PC-3 (cell line): ENCODE measurements around the gene DHDH. TPM values are rescaled to one million over a fixed set of nuclear protein-coding genes. Genes with fewer than 3 reads are reported as not detected.

Experiments
- ATAC-seq: fragments of 200-7000 bp; cut with Tn5 transposase; 2 replicates; pipeline ENCODE4 v1.9.1; 2020; ENCODE audit warnings: mild to moderate bottlenecking, moderate library complexity
- BruUV-seq: library from RNA; stranded (reverse); fragments of 400-500 nt; replicated peaks from 2 replicates; lab custom pipeline; 2021; lab: Mats Ljungman, UMichigan
- CTCF ChIA-PET: fragments of 300-600 bp; sonication (Branson Sonifier 250); formaldehyde crosslinking; loops from one replicate; lab custom pipeline; 2022; ENCODE audit warnings: antibody characterized with exemption; lab: Charles Lee
- POLR2A ChIA-PET: fragments of 300-600 bp; sonication (Branson Sonifier 250); formaldehyde crosslinking; loops from one replicate; lab custom pipeline; 2022; ENCODE audit warnings: antibody characterized with exemption; ENCODE audit not compliant: unreplicated experiment; lab: Charles Lee
- DNase-seq: peaks from one replicate; pipeline ENCODE4 v3.0.0-alpha.2; 2015
- H2AFZ ChIP-seq: fragments of 300-600 bp; sonication (generic); 2 replicates; pipeline ENCODE4 v1.6.0; 2016; ENCODE audit warnings: antibody characterized with exemption, low read length
- H3F3A ChIP-seq: fragments of 300-600 bp; sonication (generic); one replicate; pipeline ENCODE4 v1.6.0; 2017; ENCODE audit warnings: antibody characterized with exemption, low read length, control low read depth, mild to moderate bottlenecking; ENCODE audit not compliant: unreplicated experiment
- H3K27ac ChIP-seq: fragments of 300-600 bp; sonication (generic); 2 replicates; pipeline ENCODE4 v1.5.1; 2016; ENCODE audit warnings: mild to moderate bottlenecking, low read length
- H3K27me3 ChIP-seq: fragments of 300-600 bp; sonication (generic); 2 replicates; pipeline ENCODE4 v1.6.1; 2016; ENCODE audit warnings: low read length, mixed read lengths
- H3K36me3 ChIP-seq: fragments of 300-600 bp; sonication (generic); 2 replicates; pipeline ENCODE4 v1.6.1; 2016; ENCODE audit warnings: low read depth, mixed run types, low read length, mixed read lengths
- H3K4me1 ChIP-seq: fragments of 300-600 bp; sonication (generic); 2 replicates; pipeline ENCODE4 v1.5.1; 2016; ENCODE audit warnings: low read length; ENCODE audit not compliant: insufficient read depth
- H3K4me2 ChIP-seq: fragments of 300-600 bp; sonication (generic); 2 replicates; pipeline ENCODE4 v1.6.0; 2016; ENCODE audit warnings: low read length
- H3K4me3 ChIP-seq: fragments of 300-600 bp; sonication (generic); 2 replicates; pipeline ENCODE4 v1.5.1; 2016; ENCODE audit warnings: mild to moderate bottlenecking, low read length, mixed read lengths
- H3K79me2 ChIP-seq: fragments of 300-600 bp; sonication (generic); 2 replicates; pipeline ENCODE4 v1.6.1; 2017; ENCODE audit warnings: low read length, mixed read lengths
- H3K9ac ChIP-seq: fragments of 300-600 bp; sonication (generic); 2 replicates; pipeline ENCODE4 v1.6.0; 2016; ENCODE audit warnings: mild to moderate bottlenecking, low read length
- H3K9me2 ChIP-seq: fragments of 300-600 bp; sonication (generic); replicated peaks from 2 replicates; pipeline ENCODE4 v1.6.1; 2016; ENCODE audit warnings: mixed run types, low read length, mixed read lengths
- H3K9me3 ChIP-seq: fragments of 300-600 bp; sonication (generic); 2 replicates; pipeline ENCODE4 v1.6.1; 2016; ENCODE audit warnings: low read length, mixed read lengths
- H4K20me1 ChIP-seq: fragments of 300-600 bp; sonication (generic); 2 replicates; pipeline ENCODE4 v1.6.1; 2016; ENCODE audit warnings: low read length, mixed read lengths
- EZH2 ChIP-seq: fragments of 300-600 bp; sonication (generic); IDR thresholded peaks from one replicate; pipeline ENCODE4 v1.6.1; 2017; ENCODE audit warnings: antibody characterized with exemption, mild to moderate bottlenecking, low read length; ENCODE audit not compliant: unreplicated experiment
- EZH2phosphoT487 ChIP-seq: fragments of 300-600 bp; sonication (generic); IDR thresholded peaks from 2 replicates; pipeline ENCODE4 v1.6.1; 2018; ENCODE audit warnings: mild to moderate bottlenecking, antibody characterized with exemption, low read length, borderline replicate concordance
- intact Hi-C: fragments of 100-400 bp; cut with micrococcal nuclease; formaldehyde crosslinking; loops from 2 replicates; pipeline ENCODE4 v1.9.0; 2023
- total RNA-seq: library from RNA; depleted of rRNA; stranded (reverse); fragments of >200 nt; gene quantifications from 2 replicates; pipeline ENCODE4 v1.2.3, GENCODE V29; 2014
- TF ChIP-seq, protein P1 (sequence below): fragments of 300-600 bp; sonication (generic); conservative IDR thresholded peaks from 2 replicates; pipeline ENCODE4 v1.5.1; 2017; ENCODE audit warnings: antibody characterized with exemption, low read depth, mild to moderate bottlenecking, low read length

The DHDH gene
- total RNA-seq, 1 experiment from 2014 or later: 1.8 TPM

DNA sequence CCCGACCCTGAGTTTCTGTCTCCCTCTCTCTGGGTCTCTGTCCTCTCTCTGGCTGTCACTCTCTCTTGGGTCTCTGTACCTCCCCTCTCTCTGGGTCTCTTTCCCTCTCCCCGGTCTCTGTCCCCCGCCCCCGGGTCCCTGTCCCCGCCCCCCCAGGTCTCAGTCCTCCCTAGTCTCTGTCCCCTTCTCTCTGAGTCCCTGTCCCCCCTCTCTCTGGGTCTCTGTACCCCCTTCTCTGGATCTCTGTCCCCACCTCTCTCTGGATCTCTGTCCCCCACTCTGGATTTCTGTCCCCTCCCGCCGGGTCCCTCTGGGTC is 29.3 kb downstream of the DHDH start:
- BruUV-seq: no TSS peak
- TF ChIP-seq EZH2: no peak
- TF ChIP-seq, protein P1, sequence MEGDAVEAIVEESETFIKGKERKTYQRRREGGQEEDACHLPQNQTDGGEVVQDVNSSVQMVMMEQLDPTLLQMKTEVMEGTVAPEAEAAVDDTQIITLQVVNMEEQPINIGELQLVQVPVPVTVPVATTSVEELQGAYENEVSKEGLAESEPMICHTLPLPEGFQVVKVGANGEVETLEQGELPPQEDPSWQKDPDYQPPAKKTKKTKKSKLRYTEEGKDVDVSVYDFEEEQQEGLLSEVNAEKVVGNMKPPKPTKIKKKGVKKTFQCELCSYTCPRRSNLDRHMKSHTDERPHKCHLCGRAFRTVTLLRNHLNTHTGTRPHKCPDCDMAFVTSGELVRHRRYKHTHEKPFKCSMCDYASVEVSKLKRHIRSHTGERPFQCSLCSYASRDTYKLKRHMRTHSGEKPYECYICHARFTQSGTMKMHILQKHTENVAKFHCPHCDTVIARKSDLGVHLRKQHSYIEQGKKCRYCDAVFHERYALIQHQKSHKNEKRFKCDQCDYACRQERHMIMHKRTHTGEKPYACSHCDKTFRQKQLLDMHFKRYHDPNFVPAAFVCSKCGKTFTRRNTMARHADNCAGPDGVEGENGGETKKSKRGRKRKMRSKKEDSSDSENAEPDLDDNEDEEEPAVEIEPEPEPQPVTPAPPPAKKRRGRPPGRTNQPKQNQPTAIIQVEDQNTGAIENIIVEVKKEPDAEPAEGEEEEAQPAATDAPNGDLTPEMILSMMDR: no peak
- no peak for TF ChIP-seq EZH2phosphoT487
- no peaks in the 10 kb centered on the region for H3K27me3 ChIP-seq
- H3K36me3 ChIP-seq: peaks cover 7% of the 10 kb centered on the region; the same call in 1 of the 2 replicates
- peaks cover 31% of the 10 kb centered on the region for H3K4me1 ChIP-seq
- no peak overlapping the region for H3K9ac ChIP-seq
- H2AFZ ChIP-seq: no peak overlapping the region
- H4K20me1 ChIP-seq: 0 out of 2 replicates have a peak, but pooled peaks cover 5% of the 10 kb centered on the region
- H3K9me3 ChIP-seq: no peaks in the 10 kb centered on the region
- no peaks in the 10 kb centered on the region for H3K9me2 ChIP-seq
- no peak for ATAC-seq
- ChIA-PET POLR2A (no interaction called here), CTCF (no interaction called here)
- DNase-seq: no peak
- no peak overlapping the region for H3K4me2 ChIP-seq
- peaks cover 5% of the 10 kb centered on the region for H3F3A ChIP-seq
- H3K27ac ChIP-seq: no peak overlapping the region
- peaks cover 14% of the 10 kb centered on the region for H3K79me2 ChIP-seq
- intact Hi-C loops: no loop called here
- no peak overlapping the region for H3K4me3 ChIP-seq

DNA sequence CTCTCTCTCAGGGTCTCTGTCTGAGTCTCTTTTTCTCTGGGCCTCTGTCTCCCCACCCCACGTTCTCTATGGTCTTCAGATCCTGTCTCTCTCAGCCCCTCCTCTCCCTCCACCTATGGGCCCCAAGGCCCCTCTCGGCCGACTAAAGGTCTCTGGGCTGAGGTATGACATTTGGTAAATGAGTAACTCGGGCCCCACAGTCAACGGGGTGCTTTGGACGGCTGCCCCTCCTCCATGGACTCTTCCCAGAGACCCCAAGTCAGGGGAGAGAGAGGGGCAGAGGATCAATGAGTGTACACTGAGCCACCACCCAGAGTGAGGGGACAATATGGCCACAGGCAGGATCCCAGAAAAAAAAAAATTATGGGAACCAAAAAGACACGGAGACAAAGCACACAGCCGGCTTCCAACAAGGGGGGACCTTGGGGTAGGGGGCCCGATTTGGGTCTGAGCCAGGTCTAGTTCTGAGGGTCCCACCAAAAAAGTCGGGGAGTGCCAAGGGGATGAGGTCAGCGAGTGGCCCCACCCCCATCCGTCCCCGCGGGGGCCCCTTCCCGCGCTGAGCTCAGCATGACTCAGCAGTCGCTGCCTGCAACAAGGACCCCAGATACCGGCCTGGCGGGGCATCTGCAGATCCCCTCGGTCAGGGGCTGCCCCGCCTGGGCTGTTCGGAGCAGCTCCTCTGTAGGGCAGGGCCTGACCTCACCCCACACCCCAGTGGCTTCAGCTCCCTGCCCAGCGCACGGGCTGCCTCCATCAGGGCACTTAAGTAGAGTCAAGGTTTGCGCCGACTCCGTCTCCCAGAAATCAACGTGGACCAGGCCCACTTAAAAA is 30.1 kb downstream of the DHDH start:
- CTCF ChIA-PET: no interaction called here
- BruUV-seq: no TSS peak
- Histone ChIP-seq H3K4me2 (peak overlapping the region; percentile 40), H3K27ac (peak overlapping the region; percentile 80), H3K4me1 (peaks cover 31% of the 10 kb centered on the region), H3F3A (peaks cover 5% of the 10 kb centered on the region), H2AFZ (peak overlapping the region; percentile 3; the same call in 1 of the 2 replicates), H3K9me3 (no peaks in the 10 kb centered on the region), H3K4me3 (no peak overlapping the region; the same call in 1 of the 2 replicates), H3K9ac (peak overlapping the region; percentile 32), H4K20me1 (0 out of 2 replicates have a peak, but pooled peaks cover 5% of the 10 kb centered on the region), H3K9me2 (no peaks in the 10 kb centered on the region), H3K27me3 (no peaks in the 10 kb centered on the region), H3K79me2 (peaks cover 14% of the 10 kb centered on the region), H3K36me3 (peaks cover 7% of the 10 kb centered on the region; the same call in 1 of the 2 replicates)
- intact Hi-C loops: no loop called here
- POLR2A ChIA-PET: interaction anchor here (0.7 kb wide), 1 partner anchor 90 kb away, joined by 3 read pairs; no protein-coding TSS in a partner anchor
- TF ChIP-seq EZH2 (no peak), EZH2phosphoT487 (no peak)
- TF ChIP-seq, protein P1: no peak
- DNase-seq: peak; percentile 43
- no peak for ATAC-seq
